Activated gamma-delta T cell treated with anti-CD3 and anti-CD28 coated beads, Interleukin-2, amount 50 U/mL, for 16 hours (primary cell): ENCODE data around the gene AHI1.
"Not testable (repeated sequence)": the region's sequence is repeated elsewhere in the genome, so short reads cannot be mapped to it uniquely, and the experiment has no call there.

Experiments used
- DNase-seq: peaks from one replicate; pipeline ENCODE4 v3.0.0-alpha.2; 2020; ENCODE audit warnings: low read depth

AHI1 gene

GRCh38 chr6:135505648-135506047, 8.1 kb upstream of the AHI1 start:
- DNase-seq = no peak

GRCh38 chr6:135505222-135505621, 7.7 kb upstream of the AHI1 start:
- no peak for DNase-seq

- no peak for DNase-seq
Observed at GRCh38 chr6:135504734-135505133, 7.2 kb upstream of the AHI1 start.

- no peak for DNase-seq
Observed at GRCh38 chr6:135503703-135504475, 6.3 kb upstream of the AHI1 start.

GRCh38 chr6:135499441-135500340, 2.2 kb upstream of the AHI1 start:
- no peak for DNase-seq

- peak; percentile 50 for DNase-seq
Observed at GRCh38 chr6:135498185-135498841, 773 bp upstream of the AHI1 start.

- DNase-seq = no peak
Observed at GRCh38 chr6:135496800-135497411, 634 bp downstream of the AHI1 start.

GRCh38 chr6:135493218-135493961, 4.2 kb downstream of the AHI1 start:
- DNase-seq = no peak

- no peak for DNase-seq
Observed at GRCh38 chr6:135490381-135490780, 7.2 kb downstream of the AHI1 start.

- DNase-seq = no peak
Observed at GRCh38 chr6:135488023-135488422, 9.5 kb downstream of the AHI1 start.

- DNase-seq = not testable (repeated sequence)
Observed at GRCh38 chr6:135483903-135484302, 13.6 kb downstream of the AHI1 start.

- no peak for DNase-seq
Observed at GRCh38 chr6:135481783-135482369, 15.7 kb downstream of the AHI1 start.

- no peak for DNase-seq
Observed at GRCh38 chr6:135479601-135480000, 17.9 kb downstream of the AHI1 start.

- DNase-seq = no peak
Observed at GRCh38 chr6:135478626-135479025, 18.9 kb downstream of the AHI1 start.

GRCh38 chr6:135475292-135475886, 22.2 kb downstream of the AHI1 start:
- no peak for DNase-seq

- no peak for DNase-seq
Observed at GRCh38 chr6:135474362-135474761, 23.2 kb downstream of the AHI1 start.

GRCh38 chr6:135465903-135466302, 31.6 kb downstream of the AHI1 start:
- DNase-seq = no peak

GRCh38 chr6:135465307-135465706, 32.2 kb downstream of the AHI1 start:
- no peak for DNase-seq

GRCh38 chr6:135464634-135465033, 32.9 kb downstream of the AHI1 start:
- DNase-seq = no peak

- DNase-seq = no peak
Observed at GRCh38 chr6:135461208-135461607, 36.3 kb downstream of the AHI1 start.

- DNase-seq = no peak
Observed at GRCh38 chr6:135458051-135458450, 39.5 kb downstream of the AHI1 start.
